GM23338 (cell line): ENCODE measurements around the gene ODAD4. TPM values are rescaled to one million over a fixed set of nuclear protein-coding genes. Genes with fewer than 3 reads are reported as not detected.
A peak's percentile ranks its signal among the peaks of the same experiment; 100 is the strongest.

Experiments used
- ATAC-seq: fragments of 200-7000 bp; cut with Tn5 transposase; 3 replicates; pipeline ENCODE4 v1.9.1; 2020
- DNase-seq: peaks from one replicate; pipeline ENCODE4 v3.0.0-alpha.2; 2015; ENCODE audit warnings: low spot score
- H2AFZ ChIP-seq: fragments of 200-600 bp; sonication (generic); 2 replicates; pipeline ENCODE4 v1.8.0; 2016; ENCODE audit warnings: antibody characterized with exemption, mild to moderate bottlenecking, moderate library complexity
- H3F3A ChIP-seq: fragments of 200-600 bp; sonication (generic); replicated peaks from 2 replicates; pipeline ENCODE4 v1.8.0; 2017; ENCODE audit warnings: antibody characterized with exemption, mixed run types, low read depth
- H3K27ac ChIP-seq: fragments of 200-600 bp; sonication (generic); 2 replicates; pipeline ENCODE4 v1.6.1; 2016; ENCODE audit warnings: low read depth
- H3K27me3 ChIP-seq: fragments of 200-600 bp; sonication (generic); 2 replicates; pipeline ENCODE4 v1.8.0; 2016; ENCODE audit warnings: mild to moderate bottlenecking, mixed run types, moderate library complexity; ENCODE audit not compliant: insufficient read depth
- H3K36me3 ChIP-seq: fragments of 200-600 bp; sonication (generic); 2 replicates; pipeline ENCODE4 v1.8.0; 2016; ENCODE audit warnings: mild to moderate bottlenecking; ENCODE audit not compliant: insufficient read depth
- H3K4me1 ChIP-seq: fragments of 200-600 bp; sonication (generic); 2 replicates; pipeline ENCODE4 v1.8.0; 2016; ENCODE audit warnings: mild to moderate bottlenecking, moderate library complexity; ENCODE audit not compliant: insufficient read depth
- H3K4me2 ChIP-seq: fragments of 200-600 bp; sonication (generic); 2 replicates; pipeline ENCODE4 v1.7.1; 2017; ENCODE audit warnings: mixed run types
- H3K4me3 ChIP-seq: fragments of 200-600 bp; sonication (generic); 2 replicates; pipeline ENCODE4 v1.6.1; 2016; ENCODE audit warnings: mixed run types
- H3K79me2 ChIP-seq: fragments of 200-600 bp; sonication (generic); replicated peaks from 2 replicates; pipeline ENCODE4 v1.8.0; 2017; ENCODE audit warnings: mild to moderate bottlenecking; ENCODE audit not compliant: insufficient read depth
- H3K9me2 ChIP-seq: fragments of 200-600 bp; sonication (generic); 2 replicates; pipeline ENCODE4 v1.8.0; 2017; ENCODE audit not compliant: insufficient read depth
- H4K20me1 ChIP-seq: fragments of 200-600 bp; sonication (generic); replicated peaks from 2 replicates; pipeline ENCODE4 v1.8.0; 2017; ENCODE audit warnings: mild to moderate bottlenecking; ENCODE audit not compliant: insufficient read depth
- H3K27ac Mint-ChIP-seq: 2 replicates; pipeline ENCODE4 v1.8.0; 2020; ENCODE audit warnings: inconsistent platforms, mild to moderate bottlenecking, moderate library complexity, mixed read lengths
- H3K27me3 Mint-ChIP-seq: 3 replicates; pipeline ENCODE4 v1.8.0; 2022; ENCODE audit warnings: low read depth, mild to moderate bottlenecking, moderate library complexity, mixed read lengths, inconsistent platforms; ENCODE audit not compliant: insufficient read depth, poor library complexity
- H3K36me3 Mint-ChIP-seq: 3 replicates; pipeline ENCODE4 v1.8.0; 2021; ENCODE audit warnings: low read depth, mild to moderate bottlenecking, inconsistent platforms, moderate library complexity, mixed read lengths
- H3K4me1 Mint-ChIP-seq: 3 replicates; pipeline ENCODE4 v1.8.0; 2020; ENCODE audit warnings: mild to moderate bottlenecking, inconsistent platforms, mixed read lengths
- H3K4me3 Mint-ChIP-seq: 3 replicates; pipeline ENCODE4 v1.8.0; 2021; ENCODE audit warnings: moderate library complexity, mild to moderate bottlenecking, inconsistent platforms, mixed read lengths
- H3K9me3 Mint-ChIP-seq: 3 replicates; pipeline ENCODE4 v1.8.0; 2020; ENCODE audit warnings: moderate library complexity, mild to moderate bottlenecking, inconsistent platforms, mixed read lengths
- CREB1 ChIP-seq: fragments of 250-450 bp; sonication (Bioruptor Pico); IDR thresholded peaks from 2 replicates; pipeline ENCODE4 v1.5.0; 2020; ENCODE audit warnings: low read depth, mild to moderate bottlenecking, moderate library complexity
- ETS1 ChIP-seq: IDR thresholded peaks from 2 replicates; pipeline ENCODE4 v1.6.1; 2016; ENCODE audit warnings: antibody characterized with exemption
- NANOG ChIP-seq: IDR thresholded peaks from 2 replicates; pipeline ENCODE4 v1.6.1; 2016; ENCODE audit warnings: antibody characterized with exemption, borderline replicate concordance
- POLR2AphosphoS5 ChIP-seq: IDR thresholded peaks from 2 replicates; pipeline ENCODE4 v1.6.1; 2016; ENCODE audit warnings: antibody characterized with exemption, low read depth
- ZNF462 ChIP-seq: fragments of 250-450 bp; sonication (Bioruptor Pico); IDR thresholded peaks from 2 replicates; pipeline ENCODE4 v1.5.0; 2020; ENCODE audit warnings: mild to moderate bottlenecking, moderate library complexity
- polyA plus RNA-seq: library from polyadenylated mRNA; unstranded; fragments of >200 nt; fragmentation: Nextera tagmentation; extraction: Ambion mirVana; gene quantifications from 2 replicates; pipeline ENCODE4 v1.2.1, GENCODE V29; 2016
- total RNA-seq: library from RNA; depleted of rRNA; stranded (reverse); fragments of >200 nt; shearing (Covaris generic); gene quantifications from 2 replicates; pipeline ENCODE4 v1.2.3, GENCODE V29; 2014

The ODAD4 gene
- total and polyA plus RNA-seq, 2 experiments from 2014 or later = 1.7 to 1.8 TPM

- no peak for TF ChIP-seq ZNF462 (CRISPR knock-in tag)
- TF ChIP-seq NANOG = no peak
- no peak for TF ChIP-seq ETS1
These were observed 12.6 kb upstream of the ODAD4 start (continued) for GRCh38 chr17:41917679-41918313.

GRCh38 chr17:41918314-41919164 is 11.9 kb upstream of the ODAD4 start, which contains the start of gene ACLY:
TSS of gene ACLY (minus strand) at chr17:41918951. CDS start at chr17:41913873, 5,078 bp downstream.
- Mint-ChIP-seq H3K36me3 (peaks cover 30% of the 10 kb centered on the region), H3K9me3 (no peaks in the 10 kb centered on the region; the same call in 2 of the 3 replicates), H3K4me3 (peak within 1 kb of the TSS; percentile 90), H3K27ac (peak within 1 kb of the TSS; percentile 96), H3K4me1 (peaks cover 48% of the 10 kb centered on the region), H3K27me3 (peaks cover 16% of the 10 kb centered on the region)
- H4K20me1 ChIP-seq = peaks cover 44% of the 10 kb centered on the region
- no peaks in the 10 kb centered on the region for H3K27me3 ChIP-seq
- H3K4me2 ChIP-seq = peak within 1 kb of the TSS; percentile 94
- TF ChIP-seq NANOG = no peak
- TF ChIP-seq CREB1 = peak; percentile 67
- TF ChIP-seq POLR2AphosphoS5 = peak; percentile 88
- peaks cover 1% of the 10 kb centered on the region for H3K36me3 ChIP-seq
- peaks cover 20% of the 10 kb centered on the region for H3F3A ChIP-seq
- H3K79me2 ChIP-seq = peaks cover 53% of the 10 kb centered on the region
- H3K4me3 ChIP-seq = peak within 1 kb of the TSS; percentile 99
- ATAC-seq (peak; percentile 84), DNase-seq (peak; percentile 98)
- peaks cover 47% of the 10 kb centered on the region for H3K4me1 ChIP-seq
- H3K27ac ChIP-seq = peak within 1 kb of the TSS; percentile 99
- peak within 1 kb of the TSS; percentile 95 for H2AFZ ChIP-seq
- no peaks in the 10 kb centered on the region for H3K9me2 ChIP-seq
